ENCODE results near the gene AP2M1. TPM values are rescaled to one million over a fixed set of nuclear protein-coding genes. Genes with fewer than 3 reads are reported as not detected.
A peak's percentile ranks its signal among the peaks of the same experiment; 100 is the strongest.

The AP2M1 gene
- total and polyA plus RNA-seq, 10 of the 15 experiments (the other 5 are each of a cell fraction or from before 2014, with no cell fraction given): 65.6 to 356 (median 161) TPM

DNA sequence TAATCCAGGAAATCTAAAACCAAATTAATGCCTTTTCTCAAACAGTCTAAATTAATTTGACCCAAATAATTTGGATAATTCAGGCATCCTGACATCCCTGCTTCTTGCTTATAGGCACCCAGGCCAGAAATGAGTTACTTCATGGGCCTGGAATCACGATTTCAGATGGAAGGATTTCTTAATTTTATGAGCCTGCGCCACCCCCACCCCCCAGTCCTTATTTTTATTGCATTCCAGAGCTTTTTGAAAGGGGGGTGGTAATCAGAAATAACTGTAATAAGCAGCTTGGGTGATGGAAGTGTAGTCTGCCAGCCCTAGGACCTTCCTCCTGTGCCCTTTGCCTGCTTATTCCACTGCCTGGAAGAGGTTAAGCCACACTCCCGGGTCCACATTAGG, 1.3 kb downstream of the AP2M1 start:
- ChIA-PET RAD21 (ENCODE audit: unreplicated experiment) (interaction anchor here (0.7 to 1.1 kb wide), 2 partner anchors 10 to 20 kb away, joined by 3 read pairs; partner anchors contain the start of gene ABCF3), SMC1A (ENCODE audit: uncharacterized antibody, unreplicated experiment) (no interaction called here), POLR2A (interaction anchor here (0.7 to 1.8 kb wide), 3 partner anchors 10 to 181 kb away, joined by 5 to 7 read pairs (median 5); partner anchors contain the start of gene ABCF3), CTCF (no interaction called here)
- TF ChIP-seq JUNB (IDR thresholded peaks at IDR 0.05) (no peak), RELA (IDR thresholded peaks at IDR 0.05; ENCODE audit: borderline replicate concordance, partially characterized antibody) (no peak), SREBF1 (IDR thresholded peaks at IDR 0.05; ENCODE audit: low read length) (no peak), SRF (IDR thresholded peaks at IDR 0.05; ENCODE audit: low read depth in 2 of 2, low read length in 2 of 2) (no peak), BCL11A (IDR thresholded peaks at IDR 0.05; ENCODE audit: low read depth, low read length) (no peak), MXI1 (IDR thresholded peaks at IDR 0.05; ENCODE audit: low read depth, low read length) (no peak), RAD21 (IDR thresholded peaks at IDR 0.05; ENCODE audit: insufficient read depth, low read depth, low read length) (no peak), HDAC2 (IDR thresholded peaks at IDR 0.05) (no peak), PAX5 (IDR thresholded peaks at IDR 0.05; ENCODE audit: borderline replicate concordance, low read depth, low read length) (no peak), NFYB (IDR thresholded peaks at IDR 0.05; ENCODE audit: insufficient read depth, low read depth, low read length) (no peak), SREBF2 (IDR thresholded peaks at IDR 0.05; ENCODE audit: low read length) (no peak), IKZF1 (conservative IDR thresholded peaks at IDR 0.05) (no peak)
- TF ChIP-seq, protein P1, sequence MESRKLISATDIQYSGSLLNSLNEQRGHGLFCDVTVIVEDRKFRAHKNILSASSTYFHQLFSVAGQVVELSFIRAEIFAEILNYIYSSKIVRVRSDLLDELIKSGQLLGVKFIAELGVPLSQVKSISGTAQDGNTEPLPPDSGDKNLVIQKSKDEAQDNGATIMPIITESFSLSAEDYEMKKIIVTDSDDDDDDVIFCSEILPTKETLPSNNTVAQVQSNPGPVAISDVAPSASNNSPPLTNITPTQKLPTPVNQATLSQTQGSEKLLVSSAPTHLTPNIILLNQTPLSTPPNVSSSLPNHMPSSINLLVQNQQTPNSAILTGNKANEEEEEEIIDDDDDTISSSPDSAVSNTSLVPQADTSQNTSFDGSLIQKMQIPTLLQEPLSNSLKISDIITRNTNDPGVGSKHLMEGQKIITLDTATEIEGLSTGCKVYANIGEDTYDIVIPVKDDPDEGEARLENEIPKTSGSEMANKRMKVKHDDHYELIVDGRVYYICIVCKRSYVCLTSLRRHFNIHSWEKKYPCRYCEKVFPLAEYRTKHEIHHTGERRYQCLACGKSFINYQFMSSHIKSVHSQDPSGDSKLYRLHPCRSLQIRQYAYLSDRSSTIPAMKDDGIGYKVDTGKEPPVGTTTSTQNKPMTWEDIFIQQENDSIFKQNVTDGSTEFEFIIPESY (IDR thresholded peaks at IDR 0.05): no peak
- TF ChIP-seq, protein P2, sequence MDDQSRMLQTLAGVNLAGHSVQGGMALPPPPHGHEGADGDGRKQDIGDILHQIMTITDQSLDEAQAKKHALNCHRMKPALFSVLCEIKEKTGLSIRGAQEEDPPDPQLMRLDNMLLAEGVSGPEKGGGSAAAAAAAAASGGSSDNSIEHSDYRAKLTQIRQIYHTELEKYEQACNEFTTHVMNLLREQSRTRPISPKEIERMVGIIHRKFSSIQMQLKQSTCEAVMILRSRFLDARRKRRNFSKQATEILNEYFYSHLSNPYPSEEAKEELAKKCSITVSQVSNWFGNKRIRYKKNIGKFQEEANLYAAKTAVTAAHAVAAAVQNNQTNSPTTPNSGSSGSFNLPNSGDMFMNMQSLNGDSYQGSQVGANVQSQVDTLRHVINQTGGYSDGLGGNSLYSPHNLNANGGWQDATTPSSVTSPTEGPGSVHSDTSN (IDR thresholded peaks at IDR 0.05; ENCODE audit: insufficient replicate concordance, low read depth, low read length): no peak
- TF ChIP-seq, protein P3, sequence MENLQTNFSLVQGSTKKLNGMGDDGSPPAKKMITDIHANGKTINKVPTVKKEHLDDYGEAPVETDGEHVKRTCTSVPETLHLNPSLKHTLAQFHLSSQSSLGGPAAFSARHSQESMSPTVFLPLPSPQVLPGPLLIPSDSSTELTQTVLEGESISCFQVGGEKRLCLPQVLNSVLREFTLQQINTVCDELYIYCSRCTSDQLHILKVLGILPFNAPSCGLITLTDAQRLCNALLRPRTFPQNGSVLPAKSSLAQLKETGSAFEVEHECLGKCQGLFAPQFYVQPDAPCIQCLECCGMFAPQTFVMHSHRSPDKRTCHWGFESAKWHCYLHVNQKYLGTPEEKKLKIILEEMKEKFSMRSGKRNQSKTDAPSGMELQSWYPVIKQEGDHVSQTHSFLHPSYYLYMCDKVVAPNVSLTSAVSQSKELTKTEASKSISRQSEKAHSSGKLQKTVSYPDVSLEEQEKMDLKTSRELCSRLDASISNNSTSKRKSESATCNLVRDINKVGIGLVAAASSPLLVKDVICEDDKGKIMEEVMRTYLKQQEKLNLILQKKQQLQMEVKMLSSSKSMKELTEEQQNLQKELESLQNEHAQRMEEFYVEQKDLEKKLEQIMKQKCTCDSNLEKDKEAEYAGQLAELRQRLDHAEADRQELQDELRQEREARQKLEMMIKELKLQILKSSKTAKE (IDR thresholded peaks at IDR 0.05; ENCODE audit: low read depth, poor library complexity, severe bottlenecking): no peak
- TF ChIP-seq, protein P4, sequence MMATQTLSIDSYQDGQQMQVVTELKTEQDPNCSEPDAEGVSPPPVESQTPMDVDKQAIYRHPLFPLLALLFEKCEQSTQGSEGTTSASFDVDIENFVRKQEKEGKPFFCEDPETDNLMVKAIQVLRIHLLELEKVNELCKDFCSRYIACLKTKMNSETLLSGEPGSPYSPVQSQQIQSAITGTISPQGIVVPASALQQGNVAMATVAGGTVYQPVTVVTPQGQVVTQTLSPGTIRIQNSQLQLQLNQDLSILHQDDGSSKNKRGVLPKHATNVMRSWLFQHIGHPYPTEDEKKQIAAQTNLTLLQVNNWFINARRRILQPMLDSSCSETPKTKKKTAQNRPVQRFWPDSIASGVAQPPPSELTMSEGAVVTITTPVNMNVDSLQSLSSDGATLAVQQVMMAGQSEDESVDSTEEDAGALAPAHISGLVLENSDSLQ (IDR thresholded peaks at IDR 0.05): no peak
- intact Hi-C loops (cut with micrococcal nuclease; ENCODE audit: unreplicated experiment): loop anchor here (2.0 kb wide), 1 partner anchor 123 kb away; the partner anchor contains the start of gene PSMD2
- DNase-seq (ENCODE audit: low read depth, low spot score) (no peak), FAIRE-seq (peak; percentile 41), ATAC-seq (no peak)
- Histone ChIP-seq H3K9ac (ENCODE audit: control insufficient read depth, insufficient read depth, low read length) (peak overlapping the region; percentile 93; the same call in 1 of the 2 replicates), H3K27me3 (replicated peaks in 1 of 2; ENCODE audit: control insufficient read depth in 2 of 2, insufficient read depth in 2 of 2, low read length in 1 of 2) (no peaks in the 10 kb centered on the region), H4K20me1 (ENCODE audit: control insufficient read depth, insufficient read depth) (no peaks in the 10 kb centered on the region), H3K4me1 (ENCODE audit: control insufficient read depth, insufficient read depth, low read length) (peaks cover 9% of the 10 kb centered on the region), H3K27ac (ENCODE audit: control insufficient read depth, insufficient read depth) (peak overlapping the region; percentile 89; the same call in 1 of the 2 replicates), H2AFZ (ENCODE audit: control insufficient read depth, low read depth, low read length) (no peak overlapping the region), H3K36me3 (ENCODE audit: control insufficient read depth in 2 of 2, insufficient read depth in 2 of 2, low read length in 1 of 2) (peaks cover 10 to 20% of the 10 kb centered on the region in 2 experiments), H3K4me3 (peak overlapping the region; percentile 81), H3K4me2 (ENCODE audit: control insufficient read depth, insufficient read depth) (peak overlapping the region; percentile 91), H3K9me3 (replicated peaks; ENCODE audit: control insufficient read depth, insufficient read depth, low read length) (no peaks in the 10 kb centered on the region), H3K79me2 (ENCODE audit: control insufficient read depth, insufficient read depth, low read length) (peaks cover 31% of the 10 kb centered on the region)
- WGBS (ENCODE audit: insufficient coverage, insufficient replicate concordance, low lambda C conversion rate, missing lambda C conversion rate): 76% methylated on average over 3 of the region's 3 CpGs
- in situ Hi-C loops (cut with MboI): no loop called here
- TSS peak; percentile 52 for BruUV-seq (replicated peaks)

Measured in GM12878 (cell line).